GM19239 (cell line): ENCODE data around the gene ELF5.

Source experiments
- DNase-seq: peaks from one replicate; pipeline ENCODE4 v3.0.0; 2011; ENCODE audit warnings: low spot score; ENCODE audit not compliant: insufficient read length
- FAIRE-seq: peaks from 2 replicates; lab custom pipeline; 2011; peaks lifted over from hg19 to GRCh38; lab: Jason Lieb, UNC

ELF5 gene

GRCh38 chr11:34432822-34433221, 80.8 kb downstream of the ELF5 start:
- FAIRE-seq, result no peak
- DNase-seq, result no peak

- DNase-seq (no peak), FAIRE-seq (no peak)
Observed at GRCh38 chr11:34431979-34432378, 81.6 kb downstream of the ELF5 start.
